SK-N-SH (cell line): ENCODE results near the gene PALLD. TPM values are rescaled to one million over a fixed set of nuclear protein-coding genes. Genes with fewer than 3 reads are reported as not detected.

Source experiments
- CTCF ChIA-PET: fragments of 300-600, 350-600 bp; formaldehyde crosslinking; extraction: SDS; loops from one replicate; lab custom pipeline; 2021; lab: Yijun Ruan, JAX
- POLR2A ChIA-PET: fragments of 350-600 bp; sonication (Branson Sonifier 250); formaldehyde crosslinking; extraction: SDS; loops from one replicate; lab custom pipeline; 2020; ENCODE audit warnings: antibody characterized with exemption, inconsistent platforms; lab: Yijun Ruan, JAX
- DNase-seq: peaks from one replicate; pipeline ENCODE4 v3.0.0; 2012
- H2AFZ ChIP-seq: fragments of 200-600 bp; sonication (generic); 2 replicates; pipeline ENCODE4 v1.8.1; 2016; ENCODE audit warnings: antibody characterized with exemption, mild to moderate bottlenecking, low read depth
- H3F3A ChIP-seq: fragments of 200-600 bp; sonication (generic); replicated peaks from 2 replicates; pipeline ENCODE3; 2016; ENCODE audit warnings: antibody characterized with exemption, mild to moderate bottlenecking; ENCODE audit not compliant: insufficient read depth
- H3K27ac ChIP-seq, 2 experiments: fragments of 200-500 bp in 1 of 2; fragments of 200-600 bp in 1 of 2; sonication (Bioruptor generic) in 1 of 2; sonication (generic), shearing (Covaris generic) in 1 of 2; 2 replicates each; pipeline versions ENCODE4 v1.5.1 to v1.6.1; 2014 to 2016; ENCODE audit warnings: low read depth in 2 of 2, inconsistent platforms in 1 of 2, low read length in 1 of 2, mild to moderate bottlenecking in 1 of 2, mixed read lengths in 1 of 2
- H3K27me3 ChIP-seq: fragments of 200-600 bp; sonication (generic), shearing (Covaris generic); 2 replicates; pipeline ENCODE4 v1.6.1; 2016; ENCODE audit warnings: mixed run types; ENCODE audit not compliant: insufficient read depth
- H3K36me3 ChIP-seq, 2 experiments: fragments of 200-500 bp in 1 of 2; fragments of 200-600 bp in 1 of 2; sonication (Bioruptor generic) in 1 of 2; sonication (generic) in 1 of 2; replicated peaks in 1 of 2; 2 replicates each; pipeline versions ENCODE3 to v1.5.1; 2014 to 2016; ENCODE audit warnings: low read length in 1 of 2, mild to moderate bottlenecking in 1 of 2; ENCODE audit not compliant: insufficient read depth in 2 of 2, control insufficient read depth in 1 of 2
- H3K4me1 ChIP-seq, 2 experiments: fragments of 200-500 bp in 1 of 2; fragments of 200-600 bp in 1 of 2; sonication (Bioruptor generic) in 1 of 2; sonication (generic), shearing (Covaris generic) in 1 of 2; 2 replicates each; pipeline versions ENCODE4 v1.5.1 to v1.6.1; 2014 to 2016; ENCODE audit warnings: low read depth in 1 of 2, low read length in 1 of 2, mixed run types in 1 of 2; ENCODE audit not compliant: insufficient read depth in 2 of 2, control insufficient read depth in 1 of 2
- H3K4me2 ChIP-seq: fragments of 200-600 bp; sonication (generic), shearing (Covaris generic); 2 replicates; pipeline ENCODE4 v1.6.1; 2017; ENCODE audit warnings: mixed run types
- H3K4me3 ChIP-seq, 2 experiments: fragments of 200-500 bp in 1 of 2; fragments of 200-600 bp in 1 of 2; sonication (Bioruptor generic) in 1 of 2; sonication (generic), shearing (Covaris generic) in 1 of 2; 2 replicates each; pipeline versions ENCODE4 v1.5.1 to v1.8.1; 2014 to 2016; ENCODE audit warnings: low read depth in 2 of 2, inconsistent platforms in 1 of 2, low read length in 1 of 2, mild to moderate bottlenecking in 1 of 2, mixed read lengths in 1 of 2, moderate library complexity in 1 of 2
- H3K79me2 ChIP-seq: fragments of 200-600 bp; sonication (generic); 2 replicates; pipeline ENCODE4 v1.8.1; 2017; ENCODE audit warnings: mild to moderate bottlenecking; ENCODE audit not compliant: insufficient read depth
- H3K9ac ChIP-seq: fragments of 200-600 bp; sonication (generic); 2 replicates; pipeline ENCODE4 v1.6.1; 2017; ENCODE audit warnings: mixed run types
- H3K9me2 ChIP-seq: fragments of 200-600 bp; sonication (generic); 2 replicates; pipeline ENCODE4 v1.6.1; 2017; ENCODE audit warnings: mixed run types
- H3K9me3 ChIP-seq: fragments of 200-600 bp; sonication (generic); 2 replicates; pipeline ENCODE4 v1.6.1; 2017; ENCODE audit warnings: mixed run types, mild to moderate bottlenecking, moderate library complexity
- H4K20me1 ChIP-seq: fragments of 200-600 bp; sonication (generic); 2 replicates; pipeline ENCODE4 v1.6.1; 2017; ENCODE audit warnings: mild to moderate bottlenecking, mixed run types; ENCODE audit not compliant: insufficient read depth
- EP300 ChIP-seq, 2 experiments: IDR thresholded peaks; 2 replicates each; pipeline versions ENCODE4 v1.4.0 to v1.6.1; 2012; ENCODE audit warnings: borderline replicate concordance in 1 of 2, low read depth in 1 of 2, low read length in 1 of 2
- FOSL2 ChIP-seq: IDR thresholded peaks from 2 replicates; pipeline ENCODE4 v1.4.0; 2012; ENCODE audit warnings: low read depth, mild to moderate bottlenecking, moderate library complexity, borderline replicate concordance
- JUND ChIP-seq: IDR thresholded peaks from 2 replicates; pipeline ENCODE4 v1.4.0; 2012
- MEF2A ChIP-seq: IDR thresholded peaks from 2 replicates; pipeline ENCODE4 v1.4.0; 2012; ENCODE audit warnings: low read depth, borderline replicate concordance
- MXI1 ChIP-seq: IDR thresholded peaks from 2 replicates; pipeline ENCODE4 v1.6.1; 2012; ENCODE audit warnings: mild to moderate bottlenecking, low read depth, low read length, improper control_type of control experiment
- NFIC ChIP-seq: IDR thresholded peaks from 2 replicates; pipeline ENCODE4 v1.4.0; 2012; ENCODE audit warnings: borderline replicate concordance
- NRF1 ChIP-seq: IDR thresholded peaks from 2 replicates; pipeline ENCODE4 v1.6.1; 2012; ENCODE audit warnings: low read depth, mild to moderate bottlenecking, low read length
- PBX3 ChIP-seq: IDR thresholded peaks from 2 replicates; pipeline ENCODE4; 2012
- RXRA ChIP-seq: IDR thresholded peaks from 2 replicates; pipeline ENCODE4 v1.4.0; 2012; ENCODE audit warnings: low read depth, mild to moderate bottlenecking, borderline replicate concordance
- SIN3A ChIP-seq: IDR thresholded peaks from 2 replicates; pipeline ENCODE4 v1.6.1; 2012; ENCODE audit warnings: low read depth, mild to moderate bottlenecking, low read length, moderate library complexity, borderline replicate concordance
- TCF12 ChIP-seq: IDR thresholded peaks from 2 replicates; pipeline ENCODE4 v1.4.0; 2012
- TEAD4 ChIP-seq: IDR thresholded peaks from 2 replicates; pipeline ENCODE4 v1.4.0; 2012; ENCODE audit warnings: mild to moderate bottlenecking, borderline replicate concordance; ENCODE audit not compliant: insufficient read depth
- USF1 ChIP-seq: IDR thresholded peaks from 2 replicates; pipeline ENCODE4 v1.4.0; 2012; ENCODE audit warnings: low read depth, borderline replicate concordance
- WGBS: methylation state at CpG from one replicate; pipeline ENCODE4 v1.1.6; 2017; ENCODE audit warnings: low lambda C conversion rate; 5-methylcytosine and 5-hydroxymethylcytosine counted together
- polyA plus RNA-seq, 3 experiments: library from polyadenylated mRNA; depleted of rRNA; stranded (reverse); fragments of >200 nt; gene quantifications; 2 replicates each; pipeline ENCODE4 v1.2.3, GENCODE V29; 2012
- TF ChIP-seq, protein P1 (sequence below): fragments of 150-350 bp; IDR thresholded peaks from 2 replicates; pipeline ENCODE4 v1.6.1; 2016; ENCODE audit warnings: mild to moderate bottlenecking, low read depth, low read length
- TF ChIP-seq, protein P2 (sequence below): fragments of 200-600 bp; sonication (generic); IDR thresholded peaks from 2 replicates; pipeline ENCODE4 v1.6.1; 2017; ENCODE audit warnings: antibody characterized with exemption, mild to moderate bottlenecking, moderate library complexity
- TF ChIP-seq, protein P3 (sequence below): IDR thresholded peaks from 2 replicates; pipeline ENCODE4 v1.4.0; 2012; ENCODE audit warnings: low read depth

Gene PALLD
- polyA plus RNA-seq, 1 of the 3 experiments (the other 2 are of a cell fraction): 33.0 TPM

GRCh38 chr4:168538632-168539031, 41.8 kb downstream of the PALLD start:
- no peak overlapping the region for H3K4me3 ChIP-seq
- H3K9me3 ChIP-seq: no peaks in the 10 kb centered on the region
- WGBS: 83% methylated on average over 9 of the region's 9 CpGs
- H3K4me1 ChIP-seq: peaks cover 0 to 11% of the 10 kb centered on the region in 2 experiments; a peak in 2 of 4 replicates
- no peaks in the 10 kb centered on the region for H3K9me2 ChIP-seq
- H3K79me2 ChIP-seq: no peaks in the 10 kb centered on the region
- peaks cover 17% of the 10 kb centered on the region for H3F3A ChIP-seq
- no peak overlapping the region for H2AFZ ChIP-seq
- no peak overlapping the region for H3K27ac ChIP-seq
- H3K9ac ChIP-seq: no peak overlapping the region
- CTCF ChIA-PET: interaction anchor here (1.2 kb wide), 1 partner anchor 22 kb away, joined by 4 read pairs; no protein-coding TSS in a partner anchor
- POLR2A ChIA-PET: no interaction called here
- TF ChIP-seq FOSL2 (no peak), NFIC (no peak), SIN3A (no peak), USF1 (no peak), MXI1 (no peak)
- TF ChIP-seq, protein P1, sequence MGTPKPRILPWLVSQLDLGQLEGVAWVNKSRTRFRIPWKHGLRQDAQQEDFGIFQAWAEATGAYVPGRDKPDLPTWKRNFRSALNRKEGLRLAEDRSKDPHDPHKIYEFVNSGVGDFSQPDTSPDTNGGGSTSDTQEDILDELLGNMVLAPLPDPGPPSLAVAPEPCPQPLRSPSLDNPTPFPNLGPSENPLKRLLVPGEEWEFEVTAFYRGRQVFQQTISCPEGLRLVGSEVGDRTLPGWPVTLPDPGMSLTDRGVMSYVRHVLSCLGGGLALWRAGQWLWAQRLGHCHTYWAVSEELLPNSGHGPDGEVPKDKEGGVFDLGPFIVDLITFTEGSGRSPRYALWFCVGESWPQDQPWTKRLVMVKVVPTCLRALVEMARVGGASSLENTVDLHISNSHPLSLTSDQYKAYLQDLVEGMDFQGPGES: no peak
- TF ChIP-seq, all 33 proteins: peak for 0
- no peaks in the 10 kb centered on the region for H3K27me3 ChIP-seq
- H3K4me2 ChIP-seq: no peak overlapping the region
- H3K36me3 ChIP-seq: no peaks in the 10 kb centered on the region
- DNase-seq: no peak
- no peaks in the 10 kb centered on the region for H4K20me1 ChIP-seq

DNA sequence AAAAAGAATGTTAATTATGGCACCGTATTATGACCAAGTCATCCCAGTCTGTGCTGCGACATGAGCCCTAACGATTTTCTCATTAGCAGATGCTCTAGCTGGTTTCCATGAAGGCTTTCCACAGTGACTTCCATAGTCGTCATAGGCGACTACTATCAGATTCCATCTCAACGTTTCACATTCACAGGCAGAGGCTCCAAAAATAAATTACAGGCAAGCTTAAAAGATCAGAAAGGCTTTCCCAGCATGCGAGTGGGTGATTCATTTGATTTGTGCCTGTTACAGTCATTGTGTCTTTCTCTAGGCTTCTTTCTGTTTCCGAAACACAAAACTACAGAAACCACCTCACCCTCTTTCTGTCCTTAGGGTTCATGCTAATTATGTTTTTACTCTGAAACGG, 43.2 kb downstream of the PALLD start:
- CTCF ChIA-PET: no interaction called here

More for the DNA sequence above, 43.2 kb downstream of the PALLD start:
- peak overlapping the region; percentile 69 for H3K4me2 ChIP-seq
- peak overlapping the region; percentile 9 to 33; a peak in 3 of 4 replicates for H3K4me3 ChIP-seq
- peak overlapping the region; percentile 76; the same call in 1 of the 2 replicates for H2AFZ ChIP-seq
- peaks cover 0 to 11% of the 10 kb centered on the region in 2 experiments; a peak in 3 of 4 replicates for H3K4me1 ChIP-seq
- peaks cover 17% of the 10 kb centered on the region for H3F3A ChIP-seq
- TF ChIP-seq JUND: peak; percentile 62
- TF ChIP-seq, protein P2, sequence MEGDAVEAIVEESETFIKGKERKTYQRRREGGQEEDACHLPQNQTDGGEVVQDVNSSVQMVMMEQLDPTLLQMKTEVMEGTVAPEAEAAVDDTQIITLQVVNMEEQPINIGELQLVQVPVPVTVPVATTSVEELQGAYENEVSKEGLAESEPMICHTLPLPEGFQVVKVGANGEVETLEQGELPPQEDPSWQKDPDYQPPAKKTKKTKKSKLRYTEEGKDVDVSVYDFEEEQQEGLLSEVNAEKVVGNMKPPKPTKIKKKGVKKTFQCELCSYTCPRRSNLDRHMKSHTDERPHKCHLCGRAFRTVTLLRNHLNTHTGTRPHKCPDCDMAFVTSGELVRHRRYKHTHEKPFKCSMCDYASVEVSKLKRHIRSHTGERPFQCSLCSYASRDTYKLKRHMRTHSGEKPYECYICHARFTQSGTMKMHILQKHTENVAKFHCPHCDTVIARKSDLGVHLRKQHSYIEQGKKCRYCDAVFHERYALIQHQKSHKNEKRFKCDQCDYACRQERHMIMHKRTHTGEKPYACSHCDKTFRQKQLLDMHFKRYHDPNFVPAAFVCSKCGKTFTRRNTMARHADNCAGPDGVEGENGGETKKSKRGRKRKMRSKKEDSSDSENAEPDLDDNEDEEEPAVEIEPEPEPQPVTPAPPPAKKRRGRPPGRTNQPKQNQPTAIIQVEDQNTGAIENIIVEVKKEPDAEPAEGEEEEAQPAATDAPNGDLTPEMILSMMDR: no peak
- peak in 1 of 2 experiments; percentile 71; a peak in 1 of 4 replicates for TF ChIP-seq EP300 (IDR thresholded peaks at IDR 0.05; ENCODE audit: borderline replicate concordance in 1 of 2, low read depth in 1 of 2, low read length in 1 of 2)
- TF ChIP-seq PBX3: peak; percentile 83
- TF ChIP-seq, protein P1: no peak
- TF ChIP-seq, protein P3, sequence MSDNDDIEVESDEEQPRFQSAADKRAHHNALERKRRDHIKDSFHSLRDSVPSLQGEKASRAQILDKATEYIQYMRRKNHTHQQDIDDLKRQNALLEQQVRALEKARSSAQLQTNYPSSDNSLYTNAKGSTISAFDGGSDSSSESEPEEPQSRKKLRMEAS: peak; percentile 42; the same call in 1 of the 2 replicates
- peak; percentile 40; the same call in 1 of the 2 replicates for TF ChIP-seq TEAD4
- peak; percentile 74 for TF ChIP-seq FOSL2
- peak; percentile 53; the same call in 1 of the 2 replicates for TF ChIP-seq RXRA
- TF ChIP-seq NFIC: 0 out of 2 replicates have a peak, but pooled peaks have one; percentile 27
- TF ChIP-seq NRF1: no peak
- TF ChIP-seq MEF2A: peak; percentile 81; the same call in 1 of the 2 replicates
- peak; percentile 69 for TF ChIP-seq TCF12
- WGBS: 21% methylated on average over 9 of the region's 9 CpGs
- no peaks in the 10 kb centered on the region for H3K79me2 ChIP-seq
- H3K36me3 ChIP-seq: no peaks in the 10 kb centered on the region
- no peak for DNase-seq
- no peaks in the 10 kb centered on the region for H3K27me3 ChIP-seq
- no peaks in the 10 kb centered on the region for H4K20me1 ChIP-seq
- POLR2A ChIA-PET: no interaction called here
- no peaks in the 10 kb centered on the region for H3K9me2 ChIP-seq
- peak overlapping the region; percentile 63 for H3K9ac ChIP-seq
- no peaks in the 10 kb centered on the region for H3K9me3 ChIP-seq
- peak overlapping the region; percentile 71 to 92; a peak in 3 of 4 replicates for H3K27ac ChIP-seq
